GM12873 (cell line): Measurements from ENCODE around the gene GAL3ST2.

Experiments used
- CTCF ChIP-seq: IDR thresholded peaks from 2 replicates; pipeline ENCODE4 v1.5.1; 2012; ENCODE audit warnings: low read depth, mild to moderate bottlenecking, moderate library complexity, low read length, control low read depth; ENCODE audit not compliant: insufficient read depth; ENCODE audit errors: missing control alignments

Gene GAL3ST2

GRCh38 chr2:241750076-241750840, 26.4 kb upstream of the GAL3ST2 start:
- no peak for TF ChIP-seq CTCF

- TF ChIP-seq CTCF: no peak
These were observed 25.5 kb upstream of the GAL3ST2 start for GRCh38 chr2:241751152-241751551.

GRCh38 chr2:241751776-241752175, 24.8 kb upstream of the GAL3ST2 start:
- no peak for TF ChIP-seq CTCF

GRCh38 chr2:241752253-241752652, 24.4 kb upstream of the GAL3ST2 start:
- TF ChIP-seq CTCF: no peak

- no peak for TF ChIP-seq CTCF
These were observed 23.8 kb upstream of the GAL3ST2 start for GRCh38 chr2:241752689-241753276.

GRCh38 chr2:241753493-241753892, 23.1 kb upstream of the GAL3ST2 start:
- TF ChIP-seq CTCF: no peak

GRCh38 chr2:241754042-241754441, 22.6 kb upstream of the GAL3ST2 start:
- TF ChIP-seq CTCF: no peak
